Neuronal stem cell (in vitro differentiated cells): ENCODE measurements around the gene MRPS31. TPM values are rescaled to one million over a fixed set of nuclear protein-coding genes. Genes with fewer than 3 reads are reported as not detected.

Source experiments
- DNase-seq: peaks from one replicate; pipeline ENCODE4 v3.0.0-alpha.2; 2013; ENCODE audit warnings: low spot score
- H2AFZ ChIP-seq: one replicate; pipeline ENCODE4 v1.6.1; 2013; ENCODE audit warnings: mild to moderate bottlenecking, low read length, inconsistent platforms
- H2AK5ac ChIP-seq: 2 replicates; pipeline ENCODE4 v1.6.1; 2013; ENCODE audit warnings: low read depth, mild to moderate bottlenecking, inconsistent platforms, low read length, moderate library complexity, mixed read lengths
- H2BK120ac ChIP-seq: 2 replicates; pipeline ENCODE4 v1.6.1; 2013; ENCODE audit warnings: low read depth, mild to moderate bottlenecking, inconsistent platforms, low read length, moderate library complexity, mixed read lengths
- H2BK12ac ChIP-seq: one replicate; pipeline ENCODE4 v1.6.1; 2013; ENCODE audit warnings: low read length, inconsistent platforms
- H2BK15ac ChIP-seq: 2 replicates; pipeline ENCODE4 v1.6.1; 2013; ENCODE audit warnings: mild to moderate bottlenecking, low read length, inconsistent platforms, mixed read lengths
- H2BK5ac ChIP-seq: one replicate; pipeline ENCODE4 v1.6.1; 2013; ENCODE audit warnings: inconsistent platforms, mild to moderate bottlenecking, low read length, moderate library complexity
- H3K14ac ChIP-seq: one replicate; pipeline ENCODE4 v1.6.1; 2013; ENCODE audit warnings: low read length, inconsistent platforms
- H3K18ac ChIP-seq: 2 replicates; pipeline ENCODE4 v1.6.1; 2013; ENCODE audit warnings: low read length, inconsistent platforms
- H3K23ac ChIP-seq: 2 replicates; pipeline ENCODE4 v1.6.1; 2013; ENCODE audit warnings: low read depth, mild to moderate bottlenecking, mixed read lengths, low read length, inconsistent platforms; ENCODE audit not compliant: poor library complexity
- H3K27ac ChIP-seq: replicated peaks from 3 replicates; pipeline ENCODE4 v1.5.1; 2013; ENCODE audit warnings: low read length, inconsistent platforms
- H3K27me3 ChIP-seq, 3 experiments: 2 replicates each; pipeline ENCODE4 v1.6.1; 2013; ENCODE audit warnings: low read length in 3 of 3, mild to moderate bottlenecking in 2 of 3, inconsistent platforms in 1 of 3, low read depth in 1 of 3, mixed read lengths in 1 of 3, moderate library complexity in 1 of 3; ENCODE audit not compliant: control insufficient read depth in 3 of 3, insufficient read depth in 3 of 3
- H3K36me3 ChIP-seq, 2 donors: replicated peaks in 1 of 2; 2 replicates each; pipeline ENCODE4 v1.6.1; 2013; ENCODE audit warnings: low read length in 2 of 2; ENCODE audit not compliant: control insufficient read depth in 2 of 2, insufficient read depth in 2 of 2
- H3K4ac ChIP-seq: 2 replicates; pipeline ENCODE4 v1.6.1; 2013; ENCODE audit warnings: inconsistent platforms, mild to moderate bottlenecking, low read length, moderate library complexity
- H3K4me1 ChIP-seq, 2 donors: 1 replicate in 1 of 2; 2 replicates in 1 of 2; pipeline ENCODE4 v1.6.1; 2013; ENCODE audit warnings: low read length in 2 of 2, low read depth in 1 of 2; ENCODE audit not compliant: control insufficient read depth in 2 of 2, insufficient read depth in 1 of 2
- H3K4me2 ChIP-seq: one replicate; pipeline ENCODE4 v1.6.1; 2013; ENCODE audit warnings: mild to moderate bottlenecking, low read length, inconsistent platforms; ENCODE audit not compliant: insufficient read depth, poor library complexity, severe bottlenecking
- H3K4me3 ChIP-seq, 2 donors: 2 replicates each; pipeline ENCODE4 v1.5.1; 2013; ENCODE audit warnings: low read length in 2 of 2, mild to moderate bottlenecking in 2 of 2, inconsistent platforms in 1 of 2, moderate library complexity in 1 of 2
- H3K79me1 ChIP-seq: one replicate; pipeline ENCODE4 v1.6.1; 2013; ENCODE audit warnings: low read depth, mild to moderate bottlenecking, inconsistent platforms, low read length, moderate library complexity
- H3K9ac ChIP-seq: one replicate; pipeline ENCODE4 v1.6.1; 2013; ENCODE audit warnings: mild to moderate bottlenecking, low read depth, low read length, inconsistent platforms; ENCODE audit not compliant: poor library complexity
- H3K9me3 ChIP-seq, 2 donors: replicated peaks in 1 of 2; 2 replicates each; pipeline versions ENCODE3 to v1.6.1; 2013; ENCODE audit warnings: low read length in 2 of 2, mild to moderate bottlenecking in 2 of 2, inconsistent platforms in 1 of 2, low read depth in 1 of 2, mixed read lengths in 1 of 2, moderate library complexity in 1 of 2; ENCODE audit not compliant: control insufficient read depth in 2 of 2, insufficient read depth in 1 of 2
- H4K8ac ChIP-seq: one replicate; pipeline ENCODE4 v1.6.1; 2013; ENCODE audit warnings: low read depth, mild to moderate bottlenecking, inconsistent platforms, low read length, moderate library complexity
- H4K91ac ChIP-seq: one replicate; pipeline ENCODE4 v1.6.1; 2013; ENCODE audit warnings: low read length, low read depth, mild to moderate bottlenecking, inconsistent platforms; ENCODE audit not compliant: poor library complexity
- WGBS, 2 donors: extraction: QIAGEN DNeasy Blood & Tissue Kit; methylation state at CpG; one replicate each; pipeline ENCODE4 v1.1.7; 2013; ENCODE audit warnings: missing lambda C conversion rate in 2 of 2, mixed read lengths in 1 of 2; ENCODE audit not compliant: insufficient read length in 2 of 2, insufficient replicate concordance in 1 of 2; ENCODE audit errors: extremely low coverage in 2 of 2; 5-methylcytosine and 5-hydroxymethylcytosine counted together
- polyA plus RNA-seq, 2 experiments: library from polyadenylated mRNA; stranded (reverse); fragments of 200-250 nt; gene quantifications; one replicate each; pipeline ENCODE4 v1.2.3, GENCODE V29; 2013

Gene MRPS31
- 48.9 TPM for polyA plus RNA-seq (2013, experiment 1 of 2)
- polyA plus RNA-seq (2013, experiment 2 of 2) = 50.3 TPM

DNA sequence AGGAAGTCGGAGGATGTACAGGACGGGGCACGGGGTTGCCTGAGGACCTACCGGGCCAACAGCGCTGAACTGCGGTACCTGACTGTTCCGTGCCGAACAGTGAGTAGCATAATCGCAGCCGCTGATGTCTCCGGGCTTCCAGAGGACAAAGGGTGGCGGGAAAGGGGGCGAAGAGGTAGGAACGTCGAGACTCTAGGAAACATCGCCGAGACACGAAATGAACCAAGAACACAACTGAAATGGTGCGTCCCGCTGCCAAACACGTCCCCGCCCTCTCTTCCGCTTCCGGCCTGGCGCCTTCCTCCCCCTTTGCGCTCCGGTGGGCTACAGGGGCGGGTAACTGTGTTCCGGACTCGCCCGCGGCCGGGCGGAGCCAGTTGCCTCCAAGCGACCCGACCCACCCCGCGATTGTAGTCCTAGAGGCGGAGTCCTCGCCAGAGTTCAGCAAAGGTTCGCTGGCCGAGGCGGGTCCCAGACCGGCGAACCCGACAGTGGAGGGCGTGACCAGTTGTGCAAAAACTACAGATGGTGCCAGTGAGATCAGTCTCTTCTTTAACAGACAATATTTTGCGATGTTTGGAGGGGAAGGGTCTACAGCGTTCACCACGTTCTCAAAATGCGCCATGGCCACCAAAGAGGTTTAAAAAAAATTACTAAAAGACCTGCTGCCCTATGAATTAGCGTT is at the start of gene MRPS31:
TSS of gene MRPS31 (minus strand) at position 257 of the 685 bp plus-strand sequence. CDS start at position 203, 54 bp downstream.
- Histone ChIP-seq H3K14ac (peak within 1 kb of the TSS; percentile 73), H3K27me3 (no peaks in the 10 kb centered on the region), H3K79me1 (peaks cover 2% of the 10 kb centered on the region), H3K36me3 (peaks cover 0 to 8% of the 10 kb centered on the region in 2 donors), H3K4me1 (peaks cover 1 to 6% of the 10 kb centered on the region in 2 donors), H4K8ac (no peak within 1 kb of the TSS), H3K9me3 (no peaks in the 10 kb centered on the region), H3K9ac (peak within 1 kb of the TSS; percentile 99), H2BK5ac (no peak within 1 kb of the TSS), H2AFZ (peak within 1 kb of the TSS; percentile 87), H4K91ac (no peak within 1 kb of the TSS), H3K4me3 (peak within 1 kb of the TSS; percentile 75 to 99), H3K27ac (peak within 1 kb of the TSS; percentile 82), H2BK12ac (no peak within 1 kb of the TSS), H2AK5ac (no peak within 1 kb of the TSS), H3K4me2 (peak within 1 kb of the TSS; percentile 57), H3K23ac (peak within 1 kb of the TSS; percentile 60), H3K4ac (no peak within 1 kb of the TSS), H2BK120ac (no peak within 1 kb of the TSS), H3K18ac (peak within 1 kb of the TSS; percentile 85), H2BK15ac (no peak within 1 kb of the TSS)
- peak; percentile 91 for DNase-seq
- WGBS, 2 donors = no CpG with 5 or more reads among the region's 52 CpGs

DNA sequence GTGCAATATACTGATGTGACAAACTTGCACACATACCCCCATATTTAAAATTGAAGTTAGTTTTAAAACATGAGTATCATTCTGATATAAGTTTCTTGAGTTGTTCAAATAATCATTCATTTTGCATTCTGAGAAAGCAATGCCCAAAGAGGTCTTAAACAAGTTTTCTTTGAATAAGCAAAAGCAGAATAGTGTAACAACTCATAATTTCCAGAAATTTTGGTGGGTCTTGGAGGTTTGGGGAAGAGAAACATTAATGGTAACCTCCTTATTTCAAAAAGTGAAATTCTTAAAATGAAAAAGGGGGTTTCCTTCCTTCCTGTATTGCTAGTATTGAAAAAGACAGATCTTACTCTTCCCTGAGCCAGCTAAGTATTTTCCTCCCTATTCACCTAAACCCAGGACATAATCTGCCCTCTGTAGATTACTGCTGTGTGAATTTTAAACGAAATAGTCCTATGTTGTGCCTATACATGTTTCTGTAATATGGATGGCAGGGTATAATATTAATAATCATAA is 48.9 kb upstream of the MRPS31 start:
- no peaks in the 10 kb centered on the region for H3K36me3 ChIP-seq
- no peak overlapping the region for H2BK5ac ChIP-seq
- H3K9me3 ChIP-seq = peaks cover 0 to 13% of the 10 kb centered on the region in 2 donors
- H2BK120ac ChIP-seq = no peak overlapping the region
- H3K4ac ChIP-seq = no peak overlapping the region
- H3K18ac ChIP-seq = no peak overlapping the region
- no peak overlapping the region for H3K4me3 ChIP-seq
- no peak overlapping the region for H2AK5ac ChIP-seq
- no peak overlapping the region for H3K4me2 ChIP-seq
- no peak for DNase-seq
- no peak overlapping the region for H3K27ac ChIP-seq
- no peak overlapping the region for H2BK15ac ChIP-seq
- H3K9ac ChIP-seq = no peak overlapping the region
- no peak overlapping the region for H3K14ac ChIP-seq
- H3K79me1 ChIP-seq = no peaks in the 10 kb centered on the region
- WGBS, 2 donors = no CpG with 5 or more reads among the region's 1 CpG
- no peak overlapping the region for H2BK12ac ChIP-seq
- H3K4me1 ChIP-seq = no peaks in the 10 kb centered on the region
- H4K91ac ChIP-seq = no peak overlapping the region
- H4K8ac ChIP-seq = no peak overlapping the region
- H3K23ac ChIP-seq = no peak overlapping the region
- no peak overlapping the region for H2AFZ ChIP-seq
- no peaks in the 10 kb centered on the region for H3K27me3 ChIP-seq

DNA sequence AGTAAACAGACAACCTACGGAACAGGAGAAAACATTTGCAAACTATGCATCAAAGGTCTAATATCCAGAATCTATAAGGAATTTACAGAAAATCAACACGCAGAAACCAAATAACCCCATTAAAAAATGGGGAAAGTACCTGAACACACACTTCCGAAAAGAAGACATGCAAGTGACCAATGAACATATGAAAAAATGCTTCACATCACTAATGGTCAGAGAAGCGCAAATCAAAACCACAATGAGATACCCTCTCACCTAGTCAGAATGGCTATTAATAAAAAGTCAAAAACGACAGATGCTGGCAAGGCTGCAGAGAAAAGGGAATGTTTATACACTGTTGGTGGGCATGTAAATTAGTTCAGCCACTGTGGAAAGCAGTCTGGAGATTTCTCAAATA is 47.9 kb upstream of the MRPS31 start:
- Histone ChIP-seq H3K79me1 (no peaks in the 10 kb centered on the region), H3K18ac (no peak overlapping the region), H3K36me3 (peaks cover 4 to 7% of the 10 kb centered on the region in 2 donors), H3K27ac (no peak overlapping the region), H3K4me3 (no peak overlapping the region), H2AK5ac (no peak overlapping the region), H2BK12ac (no peak overlapping the region), H3K9ac (no peak overlapping the region), H2AFZ (no peak overlapping the region), H3K4me1 (no peaks in the 10 kb centered on the region), H2BK5ac (no peak overlapping the region), H3K4me2 (no peak overlapping the region), H4K91ac (no peak overlapping the region), H3K27me3 (no peaks in the 10 kb centered on the region), H2BK120ac (no peak overlapping the region), H3K9me3 (peaks cover 6 to 21% of the 10 kb centered on the region in 2 donors), H3K23ac (no peak overlapping the region), H4K8ac (no peak overlapping the region), H2BK15ac (no peak overlapping the region), H3K4ac (no peak overlapping the region), H3K14ac (no peak overlapping the region)
- no CpG with 5 or more reads among the region's 5 CpGs for WGBS, 2 donors
- no peak for DNase-seq

DNA sequence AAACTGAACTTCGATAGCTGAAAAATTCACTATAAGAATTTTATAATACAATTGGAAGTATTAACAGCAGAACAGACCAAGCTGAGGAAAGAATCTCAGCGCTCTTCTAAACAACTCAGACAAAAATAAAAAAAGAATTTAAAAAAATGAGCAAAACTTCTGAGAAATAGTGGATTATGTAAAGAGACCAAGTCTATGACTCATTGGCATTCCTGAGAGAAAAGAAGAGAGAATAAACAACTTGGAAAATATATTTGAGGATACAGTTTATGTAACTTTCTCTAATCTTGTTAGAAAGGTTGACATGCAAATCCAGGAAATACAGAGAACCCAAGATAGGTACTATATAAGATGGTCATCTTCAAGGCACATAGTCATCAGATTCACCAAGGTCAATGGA is 43.8 kb upstream of the MRPS31 start:
- Histone ChIP-seq H3K9ac (no peak overlapping the region), H2BK15ac (no peak overlapping the region), H3K27ac (no peak overlapping the region), H3K14ac (no peak overlapping the region), H3K18ac (no peak overlapping the region), H2AFZ (no peak overlapping the region), H2AK5ac (no peak overlapping the region), H2BK12ac (no peak overlapping the region), H3K36me3 (peaks cover 17 to 46% of the 10 kb centered on the region in 2 donors), H3K4me3 (no peak overlapping the region), H3K4me2 (no peak overlapping the region), H3K79me1 (no peaks in the 10 kb centered on the region), H3K4me1 (no peaks in the 10 kb centered on the region), H4K8ac (no peak overlapping the region), H3K9me3 (peaks cover 15 to 23% of the 10 kb centered on the region in 2 donors), H3K4ac (no peak overlapping the region), H4K91ac (no peak overlapping the region), H3K23ac (no peak overlapping the region), H2BK120ac (no peak overlapping the region), H2BK5ac (no peak overlapping the region), H3K27me3 (no peaks in the 10 kb centered on the region)
- no peak for DNase-seq
- no CpG with 5 or more reads among the region's 2 CpGs for whole genome bisulfite sequencing, 2 donors
